PC-3 (cell line): ENCODE measurements around the gene ARHGEF4.

ENCODE experiments used
- CTCF ChIP-seq: fragments of 300-600 bp; sonication (generic); conservative IDR thresholded peaks from 2 replicates; pipeline ENCODE4 v1.5.1; 2017; ENCODE audit warnings: antibody characterized with exemption, low read depth, mild to moderate bottlenecking, low read length
- EZH2phosphoT487 ChIP-seq: fragments of 300-600 bp; sonication (generic); IDR thresholded peaks from 2 replicates; pipeline ENCODE4 v1.6.1; 2018; ENCODE audit warnings: mild to moderate bottlenecking, antibody characterized with exemption, low read length, borderline replicate concordance

GRCh38 chr2:131085646-131086045, 248.9 kb downstream of the ARHGEF4 start:
- TF ChIP-seq EZH2phosphoT487 = no peak
- TF ChIP-seq CTCF = no peak
